Left forelimb (tissue), 1 donor: ENCODE measurements around the gene ABLIM2.
"Not testable (repeated sequence)": the region's sequence is repeated elsewhere in the genome, so short reads cannot be mapped to it uniquely, and the experiment has no call there.

ENCODE experiments used
- DNase-seq: peaks from one replicate; pipeline ENCODE4 v3.0.0-alpha.2; 2018; ENCODE audit warnings: low spot score

ABLIM2 gene

GRCh38 chr4:8156617-8157016 is 2.0 kb downstream of the ABLIM2 start:
- no peak for DNase-seq

GRCh38 chr4:8155660-8156421 is 2.8 kb downstream of the ABLIM2 start:
- no peak for DNase-seq

GRCh38 chr4:8155048-8155447 is 3.6 kb downstream of the ABLIM2 start:
- DNase-seq, result no peak

GRCh38 chr4:8153441-8153840 is 5.2 kb downstream of the ABLIM2 start:
- DNase-seq, result no peak

DNA sequence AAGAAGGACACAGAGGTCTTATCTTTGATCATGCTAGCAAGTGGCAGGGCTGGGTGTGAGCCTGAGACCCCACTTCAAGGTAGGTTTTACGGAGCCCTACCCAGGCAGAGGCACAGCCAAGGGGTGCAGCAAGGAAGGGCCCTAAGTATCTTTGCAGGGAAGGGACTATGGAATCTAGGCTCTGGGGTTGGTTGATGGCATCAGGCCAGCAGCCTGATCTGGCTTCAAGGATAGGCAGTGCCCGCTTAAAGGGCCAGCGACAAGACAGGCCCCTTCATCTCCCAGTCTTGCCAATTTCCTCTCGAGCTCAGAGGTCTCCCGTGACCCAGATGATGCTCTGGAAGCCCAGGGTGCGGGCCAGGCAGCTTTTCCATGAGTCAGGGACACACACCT is 5.8 kb downstream of the ABLIM2 start:
- no peak for DNase-seq

DNA sequence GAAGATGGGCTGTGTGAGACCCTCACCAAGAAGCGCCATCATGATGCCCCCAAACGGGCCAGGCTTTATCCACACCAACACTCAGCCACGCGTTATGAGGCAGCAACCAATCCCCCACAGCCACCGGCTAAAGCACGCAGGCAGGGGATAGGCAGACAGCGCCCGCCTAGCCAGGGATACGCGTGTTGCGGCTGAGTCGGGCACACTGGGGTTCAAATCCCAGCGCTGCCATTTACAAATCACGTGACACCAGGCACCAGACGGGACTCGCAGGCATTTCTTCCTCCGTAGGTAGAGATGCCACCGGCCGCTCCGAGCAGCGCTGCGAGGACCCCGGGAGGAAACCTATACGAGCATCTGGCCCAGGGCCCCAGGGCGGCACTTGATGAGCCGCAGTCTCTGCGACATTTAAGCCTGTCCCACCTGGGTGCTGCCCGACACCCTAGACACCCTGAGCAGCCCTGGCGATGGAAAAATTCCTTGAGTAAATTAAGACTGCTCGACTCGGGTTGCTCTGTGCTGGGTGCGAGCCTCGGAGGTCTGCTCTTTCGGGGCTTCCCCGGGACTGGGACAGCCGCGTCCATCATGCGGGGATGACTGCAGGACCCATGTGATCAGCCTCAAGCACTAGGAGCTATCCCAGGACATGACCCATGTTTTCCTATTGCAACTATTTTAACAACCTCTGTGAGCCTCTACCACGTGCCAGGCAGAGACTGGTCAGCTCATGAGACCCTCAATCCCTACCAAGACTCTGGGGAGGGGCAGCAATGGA is 6.3 kb downstream of the ABLIM2 start:
- no peak for DNase-seq

DNA sequence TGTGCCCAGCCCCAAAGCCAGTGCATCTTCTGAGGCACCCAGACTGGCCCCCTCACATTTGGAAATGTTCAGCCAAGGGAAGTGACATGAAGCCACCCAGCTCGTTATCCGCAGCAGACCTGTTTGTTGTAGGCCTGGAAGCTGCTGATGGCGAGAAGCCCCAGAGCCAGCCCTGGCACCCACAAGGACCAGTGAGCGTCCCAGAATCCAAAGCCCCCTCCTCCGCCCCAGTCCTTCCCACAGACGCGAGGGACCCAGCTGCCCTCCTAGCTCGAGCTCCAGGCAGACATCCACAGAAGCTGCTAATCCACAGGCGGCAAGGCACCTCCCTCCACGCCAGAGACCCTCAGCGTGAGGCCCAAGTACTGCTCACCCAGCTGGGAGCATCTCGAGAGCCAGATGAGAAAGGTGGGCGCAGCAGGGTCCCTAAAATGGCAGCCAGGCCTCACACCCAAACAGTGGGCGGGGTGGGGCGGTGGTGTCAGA is 7.4 kb downstream of the ABLIM2 start:
- DNase-seq, result no peak

GRCh38 chr4:8150152-8151090 is 8.2 kb downstream of the ABLIM2 start:
- no peak for DNase-seq

DNA sequence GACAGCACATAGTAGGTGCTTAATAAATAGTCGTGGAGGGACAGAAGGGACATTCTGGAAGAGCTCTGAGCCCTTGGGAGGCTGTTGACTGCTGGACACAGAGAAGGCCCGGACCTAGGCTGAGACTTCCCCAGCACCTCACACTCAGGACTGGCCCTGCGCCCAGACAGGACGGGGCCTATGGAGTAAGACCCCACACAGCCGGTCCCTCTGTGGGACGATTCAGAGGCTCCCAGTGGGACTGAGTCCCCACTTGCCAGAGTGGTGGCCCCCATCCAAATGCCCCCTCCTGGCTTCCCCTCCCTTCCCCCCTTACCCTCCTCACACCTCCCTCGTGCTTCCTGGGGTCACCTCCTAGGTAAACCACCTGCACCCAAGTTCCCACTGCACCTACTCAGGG is 8.9 kb downstream of the ABLIM2 start:
- DNase-seq, result no peak

DNA sequence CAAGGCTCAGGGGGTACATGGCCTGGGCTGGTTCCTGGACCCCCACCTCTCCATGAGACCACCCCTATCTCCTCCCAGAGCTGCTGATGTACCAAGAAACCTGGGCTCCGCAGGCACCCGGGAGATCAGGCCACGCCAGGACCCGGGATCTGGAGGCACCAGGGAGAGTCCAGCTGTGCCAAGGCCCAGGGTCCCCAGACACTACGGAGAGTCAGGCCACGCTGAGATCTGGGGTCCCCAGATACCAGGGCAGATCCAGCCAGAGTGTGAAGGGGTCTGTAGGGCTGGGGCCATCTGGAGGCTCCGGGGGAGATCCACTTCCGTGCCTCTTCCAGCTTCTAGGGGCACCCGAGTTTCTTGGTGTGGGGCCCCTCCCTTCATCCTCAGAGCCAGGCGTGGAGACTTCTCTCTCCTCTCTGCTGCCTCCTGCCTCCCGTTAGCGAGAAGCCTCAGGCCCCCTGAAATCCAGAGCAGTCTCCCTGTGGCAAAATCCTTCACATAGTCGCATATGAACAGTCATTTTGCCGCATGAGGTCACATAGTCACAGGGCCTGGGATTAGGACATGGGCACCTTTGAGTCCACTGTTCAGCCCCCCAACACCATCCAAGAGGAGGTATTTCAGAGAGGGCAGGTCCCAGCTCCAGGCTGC is 9.7 kb downstream of the ABLIM2 start:
- DNase-seq, result no peak

- no peak for DNase-seq
Observed at GRCh38 chr4:8148159-8148558, 10.5 kb downstream of the ABLIM2 start.

DNA sequence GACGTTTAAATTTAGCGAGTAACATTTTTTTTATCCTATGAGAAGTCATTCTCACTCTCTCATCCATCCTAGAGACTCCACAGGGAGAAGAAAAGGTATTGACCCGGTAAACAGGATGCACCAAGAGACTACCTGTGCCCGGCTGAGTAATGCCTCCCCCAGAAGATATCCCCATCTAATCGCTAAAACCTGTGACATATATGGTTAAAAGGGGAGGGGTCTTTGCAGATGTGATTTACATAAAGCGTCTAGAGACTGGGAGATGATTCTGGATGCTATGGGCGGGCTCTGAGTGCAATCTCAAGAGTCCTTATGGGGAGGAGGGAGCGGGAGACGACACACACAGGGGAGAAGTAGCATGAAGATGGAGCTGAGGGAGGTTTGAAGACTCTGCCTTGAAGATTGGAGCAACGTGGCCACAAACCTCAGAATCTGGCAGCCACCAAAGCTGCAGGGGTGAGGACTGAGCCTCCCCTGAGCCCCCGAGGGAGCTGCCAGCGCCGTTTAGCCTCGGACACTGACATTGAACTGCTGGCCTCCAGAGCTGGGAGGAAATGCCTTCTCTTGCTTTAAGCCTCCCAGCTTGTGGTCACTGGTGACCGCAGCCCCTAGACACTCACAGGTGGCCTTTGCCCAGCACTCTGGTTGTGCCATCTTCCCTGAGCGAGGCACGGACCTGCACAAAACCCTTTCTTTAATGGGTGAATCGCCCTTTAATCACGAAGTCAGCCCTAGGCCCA is 11.2 kb downstream of the ABLIM2 start:
- no peak for DNase-seq

GRCh38 chr4:8146157-8146556 is 12.5 kb downstream of the ABLIM2 start:
- no peak for DNase-seq

- no peak for DNase-seq
Observed at GRCh38 chr4:8144359-8144758, 14.3 kb downstream of the ABLIM2 start.

DNA sequence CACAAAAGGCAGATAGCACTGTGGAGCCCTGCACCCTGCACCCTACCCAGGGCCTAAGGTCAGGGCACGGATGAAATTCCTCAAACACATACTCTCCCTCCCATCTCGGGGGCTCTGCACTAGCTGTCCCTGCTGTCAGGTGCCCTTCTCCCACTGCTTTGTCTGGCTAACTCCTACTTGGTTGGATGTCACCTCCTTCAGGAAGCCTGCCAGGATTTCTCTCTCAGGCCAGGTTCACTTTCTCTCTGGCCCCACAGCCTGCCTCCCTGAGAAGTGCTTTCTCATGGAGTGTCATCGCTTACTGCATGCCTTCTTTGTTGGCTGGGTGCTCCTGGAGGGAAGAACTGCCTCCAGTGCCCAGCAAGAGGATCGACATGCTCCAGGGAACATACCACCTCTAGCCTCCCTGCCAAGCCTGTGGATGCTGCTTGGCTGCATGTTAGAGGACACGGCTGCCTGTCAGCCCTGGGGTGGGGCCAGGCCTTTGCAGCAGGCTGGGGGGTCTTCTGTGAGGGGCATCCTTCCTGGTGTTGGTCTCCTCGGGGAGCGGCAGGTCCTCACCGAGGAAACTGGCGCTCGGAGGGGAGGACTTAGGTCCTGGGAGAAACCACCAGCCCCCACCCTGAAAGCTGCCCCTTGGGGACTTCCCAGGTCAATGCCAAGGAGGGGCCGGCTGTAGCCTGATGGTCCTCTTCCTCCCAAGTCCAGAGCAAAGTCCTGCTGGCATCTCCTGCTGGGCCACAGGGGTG is 15.0 kb downstream of the ABLIM2 start:
- DNase-seq, result no peak

DNA sequence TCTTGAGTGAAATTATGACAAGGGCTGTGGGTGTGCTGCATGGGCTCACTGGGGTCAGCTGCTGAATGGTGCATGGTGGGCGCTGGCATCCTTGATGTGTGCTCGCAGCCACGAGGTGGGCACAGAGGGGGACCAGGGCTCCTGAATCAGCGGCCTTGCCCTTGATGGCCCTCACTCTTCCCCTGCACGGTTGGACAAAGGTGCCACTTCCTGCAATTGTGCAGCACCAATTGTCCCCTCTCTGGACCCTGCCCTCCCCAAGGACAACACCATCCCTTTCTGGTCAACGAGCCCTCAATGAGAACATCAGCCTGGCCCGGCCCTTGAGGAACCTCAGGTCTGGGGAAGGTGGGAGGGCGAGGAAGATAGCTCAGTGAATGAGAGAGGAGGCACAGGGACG is 16.1 kb downstream of the ABLIM2 start:
- DNase-seq, result no peak

DNA sequence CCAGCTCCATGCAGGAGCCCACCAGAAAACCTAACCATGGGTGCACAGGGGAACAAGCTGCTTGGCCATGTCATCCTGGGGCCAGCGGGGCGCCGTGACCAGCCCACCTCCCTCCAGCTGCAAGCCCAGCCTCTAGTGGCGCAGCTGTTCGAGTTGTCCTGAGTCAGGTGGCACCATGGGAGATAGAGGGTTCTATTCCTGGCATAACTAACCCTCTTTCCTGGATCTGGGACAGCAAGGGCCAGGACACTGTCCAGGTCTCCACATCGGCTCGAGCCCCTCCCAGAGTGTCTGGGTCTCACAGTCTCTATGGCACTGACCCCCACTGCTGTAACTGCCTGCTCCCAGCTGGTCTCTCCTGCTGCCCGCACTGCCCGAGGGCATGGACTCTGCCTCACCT is 16.7 kb downstream of the ABLIM2 start:
- DNase-seq, result no peak

GRCh38 chr4:8140915-8141314 is 17.7 kb downstream of the ABLIM2 start:
- DNase-seq, result no peak

- DNase-seq, result not testable (repeated sequence)
Observed at GRCh38 chr4:8139726-8140125, 18.9 kb downstream of the ABLIM2 start.

DNA sequence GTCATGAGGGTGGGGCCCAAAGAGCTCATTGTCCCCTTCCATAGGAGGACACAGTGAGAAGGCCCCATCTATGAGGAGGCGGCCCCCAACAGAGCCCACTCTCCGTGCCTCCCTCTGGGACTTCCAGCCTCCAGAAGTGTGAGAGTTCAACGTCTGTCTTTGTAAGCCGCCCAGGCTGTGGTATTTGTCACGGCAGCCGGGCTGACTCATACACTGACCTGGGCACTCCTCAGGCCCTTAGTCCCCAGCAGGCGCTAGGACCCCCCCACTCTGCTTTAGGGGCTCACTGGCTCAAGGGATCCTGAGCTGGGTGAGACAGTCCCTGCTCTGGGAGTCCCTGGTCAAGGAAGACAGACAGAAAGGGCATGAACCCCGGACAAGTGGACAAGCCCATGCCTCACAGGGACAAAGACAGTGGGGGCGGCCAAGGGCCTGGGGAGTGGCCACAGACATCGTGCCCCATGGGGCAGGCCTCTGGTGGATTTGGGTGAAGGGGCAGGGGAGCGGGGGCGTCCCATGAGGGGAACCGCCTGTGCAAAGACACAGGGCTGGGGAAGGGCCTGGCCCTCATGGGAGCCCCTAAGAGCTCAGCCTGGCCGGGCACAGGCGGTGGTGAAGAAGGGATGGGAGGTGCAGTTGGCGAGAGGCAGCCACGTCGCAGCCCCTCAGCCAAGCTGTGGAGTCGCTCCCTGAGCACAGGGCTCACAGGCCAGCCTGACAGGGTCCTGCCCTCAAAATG is 21.5 kb downstream of the ABLIM2 start:
- DNase-seq, result no peak
